OCI-LY7 (cell line): ENCODE data around the gene RBM26.
"Not testable (repeated sequence)": the region's sequence is repeated elsewhere in the genome, so short reads cannot be mapped to it uniquely, and the experiment has no call there.

Experiments
- CTCF ChIP-seq: fragments of 200-600 bp; sonication (generic); conservative IDR thresholded peaks from 2 replicates; pipeline ENCODE4 v1.5.1; 2014; ENCODE audit warnings: mild to moderate bottlenecking, antibody characterized with exemption, low read length, moderate library complexity, mixed read lengths
- EZH2phosphoT487 ChIP-seq: fragments of 200-600 bp; sonication (generic); IDR thresholded peaks from 2 replicates; pipeline ENCODE4 v1.6.1; 2018; ENCODE audit warnings: low read depth, borderline replicate concordance, mild to moderate bottlenecking, mixed run types, antibody characterized with exemption, low read length, moderate library complexity, mixed read lengths

DNA sequence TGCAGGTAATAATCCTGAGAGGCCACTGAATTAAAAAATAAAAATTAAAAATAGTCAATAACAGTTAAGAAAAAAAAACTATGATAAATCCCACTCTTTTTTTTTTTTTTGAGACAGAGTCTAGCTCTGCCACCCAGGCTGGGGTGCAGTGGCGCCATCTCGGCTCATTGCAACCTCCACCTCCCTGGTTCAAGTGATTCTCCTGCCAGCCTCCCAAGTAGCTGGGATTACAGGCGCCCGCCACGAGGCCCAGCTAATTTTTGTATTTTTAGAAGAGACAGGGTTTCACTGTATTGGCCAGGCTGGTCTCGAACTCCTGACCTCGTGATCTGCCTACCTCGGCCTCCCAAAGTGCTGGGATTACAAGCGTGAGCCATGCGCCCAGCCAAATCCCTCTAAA is 56.4 kb downstream of the RBM26 start:
- TF ChIP-seq CTCF, EZH2phosphoT487: not testable (repeated sequence)
